Measurements from ENCODE around the gene RFX7. TPM values are rescaled to one million over a fixed set of nuclear protein-coding genes. Genes with fewer than 3 reads are reported as not detected.

RFX7 gene
- total RNA-seq: 41.2 TPM
- polyA plus RNA-seq: 1 to 10 TPM; 4.2 to 5.6 (median 5.0) TPM

DNA sequence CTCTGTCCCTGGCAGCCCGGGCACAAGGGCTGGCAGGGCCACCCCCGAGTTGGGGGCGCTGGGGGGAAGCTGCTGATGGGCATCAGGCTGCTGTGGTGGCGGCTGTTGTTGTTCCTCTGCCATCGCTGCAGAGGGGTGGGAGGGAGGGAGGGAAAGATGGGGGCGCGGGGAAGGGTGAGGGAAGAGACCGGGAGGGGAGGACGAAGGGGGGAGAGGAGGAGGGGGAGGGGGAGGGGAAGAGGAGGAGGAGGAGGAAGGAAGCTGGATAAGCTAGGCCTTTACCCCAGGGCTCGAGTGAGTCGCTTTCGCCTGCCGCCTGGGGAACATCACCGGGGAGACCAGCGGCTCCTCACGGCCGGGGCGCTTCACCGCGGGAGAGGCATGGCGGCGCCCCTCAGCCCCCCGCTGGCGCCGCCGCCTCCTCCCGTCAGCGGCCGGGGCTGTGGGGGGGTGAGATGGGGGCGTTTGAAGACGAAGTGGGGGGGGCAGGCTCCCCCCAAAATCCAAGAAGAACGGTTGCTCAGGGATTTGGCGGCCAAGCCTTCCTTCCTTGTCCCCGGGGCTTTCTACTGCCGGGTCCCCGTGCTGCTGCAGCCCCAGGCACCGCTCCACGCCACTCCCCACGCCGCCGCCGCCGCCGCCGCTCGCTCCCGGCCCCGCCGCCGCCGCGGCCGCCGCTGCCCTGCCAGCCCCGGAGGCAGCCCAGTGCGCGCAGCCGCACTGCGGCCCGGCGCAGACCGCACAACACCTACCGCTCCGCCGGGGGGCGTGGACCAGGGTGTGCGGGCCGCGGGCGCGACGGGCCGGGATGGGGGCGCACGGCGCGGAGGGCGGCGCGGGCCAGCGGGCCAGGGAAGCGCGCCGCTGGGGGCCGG is at the start of gene RFX7:
RFX7 (minus strand) TSS at position 717 of the 875 bp plus-strand sequence; CDS start at position 123, 594 bp downstream.
- Histone ChIP-seq H3K4me1 (ENCODE audit: control insufficient read depth, insufficient read depth, low read length, poor library complexity, severe bottlenecking) (peaks cover 43% of the 10 kb centered on the region), H3K4me3 (ENCODE audit: low read depth, low read length) (peak within 1 kb of the TSS; percentile 99), H3K36me3 (ENCODE audit: control insufficient read depth, insufficient read depth, low read length) (no peaks in the 10 kb centered on the region), H3K27me3 (ENCODE audit: control insufficient read depth, insufficient read depth, low read length) (no peaks in the 10 kb centered on the region), H3K9me3 (ENCODE audit: control insufficient read depth in 2 of 2, low read length in 2 of 2) (no peaks in the 10 kb centered on the region), H3K27ac (ENCODE audit: insufficient read depth, low read length, poor library complexity, severe bottlenecking) (peak within 1 kb of the TSS; percentile 72)
- peak within 1 kb of the TSS; percentile 91 to 100 (median 95) for H3K4me3 Mint-ChIP-seq
- H3K27ac Mint-ChIP-seq: peak within 1 kb of the TSS; percentile 91 to 98 (median 94)
- peaks cover 6% of the 10 kb centered on the region for H3K36me3 Mint-ChIP-seq
- ATAC-seq (ENCODE audit: low read depth in 2 of 2) (peak; percentile 68 to 74), DNase-seq (peak; percentile 77 to 80 (median 77))
- no peaks in the 10 kb centered on the region for H3K9me3 Mint-ChIP-seq
- no peaks in the 10 kb centered on the region for H3K27me3 Mint-ChIP-seq
- H3K4me1 Mint-ChIP-seq: peaks cover 22 to 50% (median 29%) of the 10 kb centered on the region in 4 donors

DNA sequence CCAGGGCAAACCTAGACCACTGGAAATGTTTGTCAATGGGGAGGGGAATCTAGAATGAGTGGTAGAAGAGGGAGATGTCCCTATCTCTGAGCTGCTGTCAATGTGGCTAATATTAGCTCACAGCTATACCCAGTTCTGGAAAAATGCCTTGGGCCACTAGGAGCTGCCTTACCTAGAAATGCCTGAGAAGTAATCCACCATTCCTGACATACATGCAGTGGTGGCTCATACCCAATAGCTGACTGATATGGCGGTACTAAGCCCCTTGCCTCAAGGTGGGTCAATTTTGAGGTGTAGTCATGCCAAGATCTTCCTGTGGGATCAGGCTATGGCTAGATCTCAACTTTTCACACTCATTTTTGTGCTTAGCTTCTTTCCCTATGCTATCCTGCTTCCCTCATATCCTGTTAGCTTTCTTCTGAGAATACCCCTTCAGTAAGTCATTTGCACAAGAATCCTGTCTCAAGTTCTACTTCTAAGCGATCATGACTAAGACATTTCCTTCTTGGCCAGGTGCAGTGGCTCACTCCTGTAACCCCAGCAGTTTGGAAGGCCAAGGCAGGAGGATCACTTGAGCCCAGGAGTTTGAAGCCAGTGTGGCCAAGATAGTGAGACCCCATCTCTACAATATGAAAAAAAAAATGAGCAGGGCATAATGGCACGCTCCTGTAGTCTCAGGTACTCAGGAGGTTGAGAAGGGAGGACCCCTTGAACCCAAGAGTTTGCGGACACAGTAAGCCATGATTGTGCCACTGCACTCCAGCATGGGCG is 49.1 kb upstream of the RFX7 start:
- H3K4me3 ChIP-seq (ENCODE audit: low read depth, low read length): no peak overlapping the region
- no peaks in the 10 kb centered on the region for H3K4me1 ChIP-seq (ENCODE audit: control insufficient read depth, insufficient read depth, low read length, poor library complexity, severe bottlenecking)
- Mint-ChIP-seq H3K9me3 (peaks cover 0 to 16% (median 8%) of the 10 kb centered on the region in 7 donors), H3K4me1 (no peaks in the 10 kb centered on the region), H3K27ac (no peak overlapping the region), H3K4me3 (no peak overlapping the region), H3K27me3 (no peaks in the 10 kb centered on the region), H3K36me3 (no peaks in the 10 kb centered on the region)
- H3K27ac ChIP-seq (ENCODE audit: insufficient read depth, low read length, poor library complexity, severe bottlenecking): no peak overlapping the region
- H3K9me3 ChIP-seq (ENCODE audit: control insufficient read depth in 2 of 2, low read length in 2 of 2): peaks cover 0 to 10% of the 10 kb centered on the region in 2 experiments
- DNase-seq: no peak
- H3K27me3 ChIP-seq (ENCODE audit: control insufficient read depth, insufficient read depth, low read length): peaks cover 3% of the 10 kb centered on the region
- no peak for ATAC-seq (ENCODE audit: low read depth in 2 of 2)
- H3K36me3 ChIP-seq (ENCODE audit: control insufficient read depth, insufficient read depth, low read length): no peaks in the 10 kb centered on the region

- DNase-seq: no peak
- H3K4me3 ChIP-seq (ENCODE audit: low read depth, low read length): no peak overlapping the region
- Mint-ChIP-seq H3K27me3 (no peaks in the 10 kb centered on the region), H3K27ac (no peak overlapping the region), H3K4me1 (no peaks in the 10 kb centered on the region), H3K9me3 (peaks cover 0 to 15% (median 8%) of the 10 kb centered on the region in 7 donors), H3K4me3 (no peak overlapping the region), H3K36me3 (no peaks in the 10 kb centered on the region)
- no peaks in the 10 kb centered on the region for H3K4me1 ChIP-seq (ENCODE audit: control insufficient read depth, insufficient read depth, low read length, poor library complexity, severe bottlenecking)
- peaks cover 3% of the 10 kb centered on the region for H3K27me3 ChIP-seq (ENCODE audit: control insufficient read depth, insufficient read depth, low read length)
- peaks cover 0 to 10% of the 10 kb centered on the region in 2 experiments for H3K9me3 ChIP-seq (ENCODE audit: control insufficient read depth in 2 of 2, low read length in 2 of 2)
- no peaks in the 10 kb centered on the region for H3K36me3 ChIP-seq (ENCODE audit: control insufficient read depth, insufficient read depth, low read length)
- H3K27ac ChIP-seq (ENCODE audit: insufficient read depth, low read length, poor library complexity, severe bottlenecking): no peak overlapping the region
- no peak for ATAC-seq (ENCODE audit: low read depth in 2 of 2)
Observed at GRCh38 chr15:56291741-56292140, 48.1 kb upstream of the RFX7 start.

GRCh38 chr15:56286213-56286612 is 42.5 kb upstream of the RFX7 start:
- Mint-ChIP-seq H3K4me1 (no peaks in the 10 kb centered on the region), H3K27ac (no peak overlapping the region), H3K27me3 (peaks cover 16% of the 10 kb centered on the region), H3K4me3 (no peak overlapping the region), H3K9me3 (peaks cover 0 to 14% (median 8%) of the 10 kb centered on the region in 7 donors), H3K36me3 (no peaks in the 10 kb centered on the region)
- peak in 1 of 3 donors; percentile 5 for DNase-seq
- Histone ChIP-seq H3K36me3 (ENCODE audit: control insufficient read depth, insufficient read depth, low read length) (no peaks in the 10 kb centered on the region), H3K27me3 (ENCODE audit: control insufficient read depth, insufficient read depth, low read length) (peaks cover 3% of the 10 kb centered on the region), H3K9me3 (ENCODE audit: control insufficient read depth in 2 of 2, low read length in 2 of 2) (peaks cover 0 to 10% of the 10 kb centered on the region in 2 experiments), H3K4me1 (ENCODE audit: control insufficient read depth, insufficient read depth, low read length, poor library complexity, severe bottlenecking) (no peaks in the 10 kb centered on the region), H3K4me3 (ENCODE audit: low read depth, low read length) (no peak overlapping the region), H3K27ac (ENCODE audit: insufficient read depth, low read length, poor library complexity, severe bottlenecking) (no peak overlapping the region)
- no peak for ATAC-seq (ENCODE audit: low read depth in 2 of 2)

GRCh38 chr15:56281145-56281544 is 37.5 kb upstream of the RFX7 start:
- no peak for ATAC-seq (ENCODE audit: low read depth in 2 of 2)
- Mint-ChIP-seq H3K4me3 (no peak overlapping the region), H3K27me3 (peaks cover 27% of the 10 kb centered on the region), H3K27ac (no peak overlapping the region), H3K36me3 (no peaks in the 10 kb centered on the region), H3K9me3 (peaks cover 0 to 12% (median 4%) of the 10 kb centered on the region in 7 donors), H3K4me1 (no peaks in the 10 kb centered on the region)
- Histone ChIP-seq H3K9me3 (ENCODE audit: control insufficient read depth in 2 of 2, low read length in 2 of 2) (peaks cover 0 to 3% of the 10 kb centered on the region in 2 experiments), H3K27me3 (ENCODE audit: control insufficient read depth, insufficient read depth, low read length) (no peaks in the 10 kb centered on the region), H3K36me3 (ENCODE audit: control insufficient read depth, insufficient read depth, low read length) (no peaks in the 10 kb centered on the region), H3K27ac (ENCODE audit: insufficient read depth, low read length, poor library complexity, severe bottlenecking) (no peak overlapping the region), H3K4me3 (ENCODE audit: low read depth, low read length) (no peak overlapping the region), H3K4me1 (ENCODE audit: control insufficient read depth, insufficient read depth, low read length, poor library complexity, severe bottlenecking) (no peaks in the 10 kb centered on the region)
- no peak for DNase-seq

- ATAC-seq (ENCODE audit: low read depth in 2 of 2) (no peak), DNase-seq (no peak)
- peaks cover 7 to 26% (median 16%) of the 10 kb centered on the region in 7 donors for H3K9me3 Mint-ChIP-seq
- Histone ChIP-seq H3K27me3 (ENCODE audit: control insufficient read depth, insufficient read depth, low read length) (peaks cover 5% of the 10 kb centered on the region), H3K27ac (ENCODE audit: insufficient read depth, low read length, poor library complexity, severe bottlenecking) (no peak overlapping the region), H3K9me3 (ENCODE audit: control insufficient read depth in 2 of 2, low read length in 2 of 2) (peaks cover 0 to 8% of the 10 kb centered on the region in 2 experiments), H3K36me3 (ENCODE audit: control insufficient read depth, insufficient read depth, low read length) (no peaks in the 10 kb centered on the region), H3K4me1 (ENCODE audit: control insufficient read depth, insufficient read depth, low read length, poor library complexity, severe bottlenecking) (no peaks in the 10 kb centered on the region), H3K4me3 (ENCODE audit: low read depth, low read length) (no peak overlapping the region)
- H3K27ac Mint-ChIP-seq: peak overlapping the region in 1 of 3 donors; percentile 72
- no peaks in the 10 kb centered on the region for H3K4me1 Mint-ChIP-seq
- no peaks in the 10 kb centered on the region for H3K36me3 Mint-ChIP-seq
- peaks cover 32% of the 10 kb centered on the region for H3K27me3 Mint-ChIP-seq
- no peak overlapping the region for H3K4me3 Mint-ChIP-seq
Observed at GRCh38 chr15:56273724-56274123, 30.0 kb upstream of the RFX7 start.

DNA sequence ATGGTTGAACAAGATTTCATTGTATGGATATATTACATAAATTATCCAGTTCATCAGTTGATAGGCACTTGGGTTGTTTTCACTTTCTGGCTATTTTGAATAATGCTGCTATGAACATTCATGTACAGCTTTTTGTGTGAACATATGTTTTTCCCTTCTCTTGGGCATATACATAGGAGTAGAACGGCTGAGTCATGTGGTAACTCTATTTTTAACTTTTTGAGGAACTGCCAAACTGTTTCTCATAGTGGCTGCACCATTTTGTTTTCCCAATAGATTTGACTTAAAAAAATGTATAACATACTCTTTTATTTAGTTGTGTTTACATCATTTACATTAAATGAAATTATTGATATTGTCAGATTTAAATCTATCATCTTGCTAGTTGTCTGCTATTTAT is 28.8 kb upstream of the RFX7 start:
- Mint-ChIP-seq H3K4me1 (no peaks in the 10 kb centered on the region), H3K4me3 (peak overlapping the region in 1 of 4 donors; percentile 23), H3K27ac (no peak overlapping the region), H3K9me3 (peaks cover 6 to 25% (median 12%) of the 10 kb centered on the region in 7 donors), H3K36me3 (no peaks in the 10 kb centered on the region), H3K27me3 (peaks cover 34% of the 10 kb centered on the region)
- H3K4me1 ChIP-seq (ENCODE audit: control insufficient read depth, insufficient read depth, low read length, poor library complexity, severe bottlenecking): no peaks in the 10 kb centered on the region
- no peaks in the 10 kb centered on the region for H3K36me3 ChIP-seq (ENCODE audit: control insufficient read depth, insufficient read depth, low read length)
- peaks cover 0 to 5% of the 10 kb centered on the region in 2 experiments for H3K9me3 ChIP-seq (ENCODE audit: control insufficient read depth in 2 of 2, low read length in 2 of 2)
- no peak overlapping the region for H3K27ac ChIP-seq (ENCODE audit: insufficient read depth, low read length, poor library complexity, severe bottlenecking)
- H3K27me3 ChIP-seq (ENCODE audit: control insufficient read depth, insufficient read depth, low read length): peaks cover 5% of the 10 kb centered on the region
- ATAC-seq (ENCODE audit: low read depth in 2 of 2) (no peak), DNase-seq (no peak)
- H3K4me3 ChIP-seq (ENCODE audit: low read depth, low read length): no peak overlapping the region

Data from CD4-positive, CD25-positive, alpha-beta regulatory T cell (primary cell).